Duodenal mucosa (tissue), 2 donors: Measurements from ENCODE around the gene JPH4.

Experiments
- H3K27ac ChIP-seq: one replicate; pipeline ENCODE4 v1.7.0; 2013; ENCODE audit warnings: low read depth, low read length
- H3K27me3 ChIP-seq, 2 donors: one replicate each; pipeline ENCODE4 v1.7.0; 2013; ENCODE audit warnings: low read length in 2 of 2, control low read depth in 1 of 2; ENCODE audit not compliant: insufficient read depth in 2 of 2, control insufficient read depth in 1 of 2
- H3K36me3 ChIP-seq, 2 donors: one replicate each; pipeline ENCODE4 v1.7.0; 2013; ENCODE audit warnings: low read length in 2 of 2, control low read depth in 1 of 2; ENCODE audit not compliant: insufficient read depth in 2 of 2, control insufficient read depth in 1 of 2
- H3K4me1 ChIP-seq, 2 donors: one replicate each; pipeline ENCODE4 v1.7.0; 2013; ENCODE audit warnings: low read length in 2 of 2, control low read depth in 1 of 2; ENCODE audit not compliant: insufficient read depth in 2 of 2, control insufficient read depth in 1 of 2
- H3K4me3 ChIP-seq, 2 donors: one replicate each; pipeline ENCODE4 v1.7.0; 2013; ENCODE audit warnings: low read length in 2 of 2, low read depth in 1 of 2
- H3K9ac ChIP-seq, 2 donors: one replicate each; pipeline ENCODE4 v1.7.0; 2013; ENCODE audit warnings: low read length in 2 of 2, low read depth in 1 of 2
- H3K9me3 ChIP-seq, 2 donors: one replicate each; pipeline ENCODE4 v1.7.0; 2013; ENCODE audit warnings: low read length in 2 of 2, control low read depth in 1 of 2; ENCODE audit not compliant: control insufficient read depth in 1 of 2

The JPH4 gene

GRCh38 chr14:23521785-23522640 is 56.6 kb downstream of the JPH4 start:
- Histone ChIP-seq H3K36me3 (no peaks in the 10 kb centered on the region), H3K27me3 (no peaks in the 10 kb centered on the region), H3K4me3 (no peak overlapping the region), H3K27ac (no peak overlapping the region), H3K4me1 (no peaks in the 10 kb centered on the region), H3K9ac (no peak overlapping the region), H3K9me3 (no peaks in the 10 kb centered on the region)

- Histone ChIP-seq H3K9me3 (no peaks in the 10 kb centered on the region), H3K4me1 (no peaks in the 10 kb centered on the region), H3K36me3 (no peaks in the 10 kb centered on the region), H3K4me3 (no peak overlapping the region), H3K27me3 (no peaks in the 10 kb centered on the region), H3K9ac (no peak overlapping the region), H3K27ac (no peak overlapping the region)
Measured at GRCh38 chr14:23520899-23521533, 57.6 kb downstream of the JPH4 start.

- Histone ChIP-seq H3K36me3 (no peaks in the 10 kb centered on the region), H3K9ac (no peak overlapping the region), H3K9me3 (no peaks in the 10 kb centered on the region), H3K27me3 (no peaks in the 10 kb centered on the region), H3K4me3 (no peak overlapping the region), H3K4me1 (no peaks in the 10 kb centered on the region), H3K27ac (no peak overlapping the region)
Measured at GRCh38 chr14:23518709-23519108, 59.9 kb downstream of the JPH4 start.
